ENCODE data around the gene ZIC5. TPM values are rescaled to one million over a fixed set of nuclear protein-coding genes. Genes with fewer than 3 reads are reported as not detected.

ZIC5 gene
- total RNA-seq, 1 donor from 2014 or later: not detected

GRCh38 chr13:99986741-99987140 is 15.2 kb upstream of the ZIC5 start:
- TF ChIP-seq CTCF (IDR thresholded peaks at IDR 0.05): no peak
- Mint-ChIP-seq H3K27me3 (peaks cover 70% of the 10 kb centered on the region), H3K4me3 (no peak overlapping the region), H3K4me1 (peaks cover 11% of the 10 kb centered on the region), H3K9me3 (peaks cover 2% of the 10 kb centered on the region), H3K27ac (no peak overlapping the region), H3K36me3 (ENCODE audit: low read depth) (peaks cover 5% of the 10 kb centered on the region)
- DNase-seq (no peak), ATAC-seq (ENCODE audit: low read depth) (no peak)
- ChIA-PET CTCF (no interaction called here), POLR2A (no interaction called here)
- intact Hi-C loops (cut with micrococcal nuclease): loop anchor here (2.0 kb wide), 1 partner anchor 14 kb away; no protein-coding TSS in a partner anchor

GRCh38 chr13:99985886-99986527 is 14.4 kb upstream of the ZIC5 start:
- DNase-seq (no peak), ATAC-seq (ENCODE audit: low read depth) (no peak)
- peak overlapping the region; percentile 51 for H3K27ac Mint-ChIP-seq
- H3K4me3 Mint-ChIP-seq: no peak overlapping the region
- CTCF ChIA-PET: no interaction called here
- intact Hi-C loops (cut with micrococcal nuclease): loop anchor here (2.0 kb wide), 1 partner anchor 13 kb away; no protein-coding TSS in a partner anchor
- TF ChIP-seq CTCF (IDR thresholded peaks at IDR 0.05): no peak
- H3K36me3 Mint-ChIP-seq (ENCODE audit: low read depth): peaks cover 5% of the 10 kb centered on the region
- peaks cover 2% of the 10 kb centered on the region for H3K9me3 Mint-ChIP-seq
- peaks cover 11% of the 10 kb centered on the region for H3K4me1 Mint-ChIP-seq
- peaks cover 65% of the 10 kb centered on the region for H3K27me3 Mint-ChIP-seq
- POLR2A ChIA-PET: no interaction called here

GRCh38 chr13:99985241-99985874 is 13.8 kb upstream of the ZIC5 start:
- no peak for TF ChIP-seq CTCF (IDR thresholded peaks at IDR 0.05)
- Mint-ChIP-seq H3K27ac (no peak overlapping the region), H3K9me3 (peaks cover 2% of the 10 kb centered on the region), H3K36me3 (ENCODE audit: low read depth) (peaks cover 5% of the 10 kb centered on the region), H3K27me3 (peaks cover 60% of the 10 kb centered on the region), H3K4me3 (no peak overlapping the region), H3K4me1 (peaks cover 8% of the 10 kb centered on the region)
- no peak for ATAC-seq (ENCODE audit: low read depth)
- no peak for DNase-seq
- intact Hi-C loops (cut with micrococcal nuclease): no loop called here
- ChIA-PET POLR2A (no interaction called here), CTCF (no interaction called here)

GRCh38 chr13:99984461-99985240 is 13.1 kb upstream of the ZIC5 start:
- Mint-ChIP-seq H3K36me3 (ENCODE audit: low read depth) (peaks cover 5% of the 10 kb centered on the region), H3K27ac (peak overlapping the region; percentile 50), H3K9me3 (peaks cover 2% of the 10 kb centered on the region), H3K4me1 (peaks cover 2% of the 10 kb centered on the region), H3K27me3 (peaks cover 54% of the 10 kb centered on the region), H3K4me3 (no peak overlapping the region)
- POLR2A ChIA-PET: no interaction called here
- DNase-seq (no peak), ATAC-seq (ENCODE audit: low read depth) (no peak)
- TF ChIP-seq CTCF (IDR thresholded peaks at IDR 0.05): no peak
- CTCF ChIA-PET: no interaction called here
- intact Hi-C loops (cut with micrococcal nuclease): loop anchor here (5.0 kb wide), 1 partner anchor 327 kb away; no protein-coding TSS in a partner anchor

All from activated B cell treated with CpG ODN at 0.5 μM for 24 hours (primary cell).